BE2C (cell line): Measurements from ENCODE around the gene SENP7.
A peak's percentile ranks its signal among the peaks of the same experiment; 100 is the strongest.

Experiments
- DNase-seq: peaks from one replicate; pipeline ENCODE4 v3.0.0-alpha.2; 2020
- H3K27me3 ChIP-seq: fragments of 250-450 bp; sonication (Bioruptor Pico); 2 replicates; pipeline ENCODE4 v1.5.1; 2020; ENCODE audit warnings: mild to moderate bottlenecking
- H3K36me3 ChIP-seq: fragments of 250-450 bp; sonication (Bioruptor Pico); 2 replicates; pipeline ENCODE4 v1.5.1; 2020; ENCODE audit warnings: mild to moderate bottlenecking
- H3K4me1 ChIP-seq: fragments of 250-450 bp; sonication (Bioruptor Pico); 2 replicates; pipeline ENCODE4 v1.5.1; 2020
- H3K4me3 ChIP-seq: 2 replicates; pipeline ENCODE4 v1.5.1; 2011; ENCODE audit warnings: low read depth, low read length
- H3K9me3 ChIP-seq: fragments of 250-450 bp; sonication (Bioruptor Pico); 2 replicates; pipeline ENCODE4 v1.5.1; 2020
- CTCF ChIP-seq: IDR thresholded peaks from 2 replicates; pipeline ENCODE4 v1.5.1; 2012; ENCODE audit warnings: mild to moderate bottlenecking, low read depth, low read length

Gene SENP7

GRCh38 chr3:101512396-101512645 lies 691 bp downstream of the SENP7 start:
- Histone ChIP-seq H3K4me1 (no peaks in the 10 kb centered on the region; the same call in 1 of the 2 replicates), H3K27me3 (peaks cover 13% of the 10 kb centered on the region), H3K36me3 (no peaks in the 10 kb centered on the region), H3K9me3 (no peaks in the 10 kb centered on the region), H3K4me3 (peak overlapping the region; percentile 97)
- no peak for TF ChIP-seq CTCF
- no peak for DNase-seq

GRCh38 chr3:101509811-101510210 lies 3.2 kb downstream of the SENP7 start:
- no peak for DNase-seq
- H3K9me3 ChIP-seq, result no peaks in the 10 kb centered on the region
- no peak for TF ChIP-seq CTCF
- no peaks in the 10 kb centered on the region for H3K27me3 ChIP-seq
- no peaks in the 10 kb centered on the region; the same call in 1 of the 2 replicates for H3K4me1 ChIP-seq
- H3K36me3 ChIP-seq, result no peaks in the 10 kb centered on the region; the same call in 1 of the 2 replicates
- H3K4me3 ChIP-seq, result no peak overlapping the region

DNA sequence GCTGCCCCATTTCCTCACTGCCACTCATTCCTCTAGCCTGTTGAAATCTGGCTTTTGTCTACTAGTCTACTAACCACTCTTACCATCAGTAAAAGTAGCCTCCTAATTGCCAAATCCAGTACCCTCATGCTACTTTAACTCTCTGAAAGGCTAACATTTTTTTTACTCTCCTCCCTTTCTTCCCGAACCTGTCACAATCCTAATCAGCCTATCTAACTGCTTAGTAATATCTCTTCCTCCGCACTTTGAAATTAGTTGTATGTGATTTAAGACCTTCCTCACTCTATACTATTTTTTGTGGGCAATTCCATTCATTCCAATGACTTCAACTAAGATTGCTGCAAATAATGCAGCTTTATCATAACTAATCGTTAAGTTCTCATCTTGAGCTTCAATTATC lies 3.7 kb downstream of the SENP7 start:
- no peaks in the 10 kb centered on the region; the same call in 1 of the 2 replicates for H3K4me1 ChIP-seq
- H3K4me3 ChIP-seq, result no peak overlapping the region
- TF ChIP-seq CTCF, result no peak
- H3K27me3 ChIP-seq, result no peaks in the 10 kb centered on the region
- DNase-seq, result no peak
- no peaks in the 10 kb centered on the region; the same call in 1 of the 2 replicates for H3K36me3 ChIP-seq
- H3K9me3 ChIP-seq, result no peaks in the 10 kb centered on the region

DNA sequence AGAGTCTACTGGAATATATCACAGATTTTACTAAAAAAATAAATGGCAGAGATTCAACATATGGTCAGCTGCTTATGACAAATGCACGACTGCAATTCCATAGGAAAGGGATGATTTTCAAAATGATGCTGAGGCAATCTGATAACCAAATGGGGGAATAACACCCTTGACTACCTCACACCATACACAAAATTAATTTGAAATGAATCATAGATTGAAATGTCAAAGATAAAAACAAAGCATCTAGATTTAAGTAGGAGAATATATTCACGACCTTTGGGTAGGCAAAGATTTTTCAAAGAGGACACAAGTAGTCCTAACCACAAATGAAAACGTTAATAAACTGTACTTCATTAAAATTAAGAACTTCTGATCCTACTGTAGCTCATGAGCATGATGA lies 11.2 kb downstream of the SENP7 start:
- H3K36me3 ChIP-seq, result no peaks in the 10 kb centered on the region; the same call in 1 of the 2 replicates
- no peaks in the 10 kb centered on the region for H3K27me3 ChIP-seq
- H3K4me3 ChIP-seq, result no peak overlapping the region
- TF ChIP-seq CTCF, result no peak
- DNase-seq, result no peak
- no peaks in the 10 kb centered on the region for H3K9me3 ChIP-seq
- no peaks in the 10 kb centered on the region for H3K4me1 ChIP-seq

GRCh38 chr3:101500208-101500607 lies 12.8 kb downstream of the SENP7 start:
- TF ChIP-seq CTCF, result no peak
- no peak for DNase-seq
- Histone ChIP-seq H3K27me3 (no peaks in the 10 kb centered on the region), H3K4me1 (no peaks in the 10 kb centered on the region), H3K4me3 (no peak overlapping the region), H3K9me3 (no peaks in the 10 kb centered on the region), H3K36me3 (no peaks in the 10 kb centered on the region; the same call in 1 of the 2 replicates)

GRCh38 chr3:101497803-101498202 lies 15.2 kb downstream of the SENP7 start:
- Histone ChIP-seq H3K27me3 (no peaks in the 10 kb centered on the region), H3K9me3 (no peaks in the 10 kb centered on the region), H3K36me3 (peaks cover 3% of the 10 kb centered on the region), H3K4me1 (no peaks in the 10 kb centered on the region; the same call in 1 of the 2 replicates), H3K4me3 (no peak overlapping the region)
- no peak for TF ChIP-seq CTCF
- no peak for DNase-seq
